H9 (cell line): ENCODE measurements around the gene CASQ1. TPM values are rescaled to one million over a fixed set of nuclear protein-coding genes. Genes with fewer than 3 reads are reported as not detected.

Experiments used
- DNase-seq: peaks from one replicate; pipeline ENCODE4 v3.0.0-alpha.2; 2017
- H2AFZ ChIP-seq: one replicate; pipeline ENCODE4 v1.6.1; 2013; ENCODE audit warnings: mild to moderate bottlenecking, low read length, control low read depth, moderate library complexity
- H2AK5ac ChIP-seq: 2 replicates; pipeline ENCODE4 v1.6.1; 2013; ENCODE audit warnings: low read length, control low read depth, mixed read lengths; ENCODE audit not compliant: insufficient read length
- H2BK120ac ChIP-seq: one replicate; pipeline ENCODE4 v1.6.1; 2013; ENCODE audit warnings: low read depth, mild to moderate bottlenecking, low read length, control low read depth, inconsistent platforms; ENCODE audit not compliant: poor library complexity, severe bottlenecking
- H2BK12ac ChIP-seq: 2 replicates; pipeline ENCODE4 v1.6.1; 2013; ENCODE audit warnings: low read length, control low read depth, mixed read lengths, low read depth; ENCODE audit not compliant: insufficient read length
- H2BK15ac ChIP-seq: 2 replicates; pipeline ENCODE4 v1.6.1; 2013; ENCODE audit warnings: low read depth, low read length, control low read depth
- H2BK20ac ChIP-seq: one replicate; pipeline ENCODE4 v1.6.1; 2013; ENCODE audit warnings: low read depth, mild to moderate bottlenecking, low read length, control low read depth, inconsistent platforms; ENCODE audit not compliant: poor library complexity, severe bottlenecking
- H2BK5ac ChIP-seq: 2 replicates; pipeline ENCODE4 v1.6.1; 2013; ENCODE audit warnings: low read length, control low read depth, mixed read lengths; ENCODE audit not compliant: insufficient read length
- H3K14ac ChIP-seq: 2 replicates; pipeline ENCODE4 v1.6.1; 2013; ENCODE audit warnings: low read length, control low read depth; ENCODE audit not compliant: insufficient read depth
- H3K18ac ChIP-seq: 2 replicates; pipeline ENCODE4 v1.6.1; 2013; ENCODE audit warnings: low read depth, mild to moderate bottlenecking, mixed read lengths, low read length, control low read depth; ENCODE audit not compliant: insufficient read length
- H3K23ac ChIP-seq: 2 replicates; pipeline ENCODE4 v1.6.1; 2013; ENCODE audit warnings: low read length, control low read depth, mixed read lengths, low read depth; ENCODE audit not compliant: insufficient read length
- H3K23me2 ChIP-seq: 2 replicates; pipeline ENCODE4 v1.6.1; 2013; ENCODE audit warnings: low read depth, mild to moderate bottlenecking, mixed read lengths, low read length, control low read depth; ENCODE audit not compliant: insufficient read length, poor library complexity, severe bottlenecking
- H3K27ac ChIP-seq: 2 replicates; pipeline ENCODE4 v1.5.1; 2013; ENCODE audit warnings: low read length, control low read depth, mixed read lengths, low read depth; ENCODE audit not compliant: insufficient read length
- H3K27me3 ChIP-seq: 2 replicates; pipeline ENCODE4 v1.6.1; 2013; ENCODE audit warnings: low read length, control low read depth, inconsistent platforms; ENCODE audit not compliant: insufficient read depth
- H3K4ac ChIP-seq: 2 replicates; pipeline ENCODE4 v1.6.1; 2013; ENCODE audit warnings: low read depth, mild to moderate bottlenecking, control low read depth, inconsistent platforms, low read length, moderate library complexity
- H3K4me1 ChIP-seq: 2 replicates; pipeline ENCODE4 v1.6.1; 2013; ENCODE audit warnings: low read length, control low read depth, inconsistent platforms; ENCODE audit not compliant: insufficient read depth
- H3K4me2 ChIP-seq: 2 replicates; pipeline ENCODE4 v1.6.1; 2013; ENCODE audit warnings: low read length, control low read depth, mixed read lengths; ENCODE audit not compliant: insufficient read length, insufficient read depth
- H3K56ac ChIP-seq: 2 replicates; pipeline ENCODE4 v1.6.1; 2013; ENCODE audit warnings: low read depth, mild to moderate bottlenecking, mixed read lengths, low read length, control low read depth; ENCODE audit not compliant: insufficient read length
- H3K79me1 ChIP-seq: 2 replicates; pipeline ENCODE4 v1.6.1; 2013; ENCODE audit warnings: low read depth, mild to moderate bottlenecking, moderate library complexity, low read length, control low read depth, inconsistent platforms; ENCODE audit not compliant: insufficient read depth, poor library complexity, severe bottlenecking
- H3K79me2 ChIP-seq: 2 replicates; pipeline ENCODE4 v1.6.1; 2013; ENCODE audit warnings: low read length, control low read depth, inconsistent platforms; ENCODE audit not compliant: insufficient read depth
- H3K9ac ChIP-seq: 2 replicates; pipeline ENCODE4 v1.6.1; 2013; ENCODE audit warnings: low read length, control low read depth, mixed read lengths; ENCODE audit not compliant: insufficient read length; ENCODE audit errors: extremely low read depth
- H3K9me3 ChIP-seq: one replicate; pipeline ENCODE4 v1.6.1; 2013; ENCODE audit warnings: low read depth, low read length, inconsistent platforms; ENCODE audit not compliant: control insufficient read depth
- H3T11ph ChIP-seq: one replicate; pipeline ENCODE4 v1.6.1; 2013; ENCODE audit warnings: mild to moderate bottlenecking, low read length, control low read depth, inconsistent platforms
- H4K20me1 ChIP-seq: one replicate; pipeline ENCODE4 v1.6.1; 2013; ENCODE audit not compliant: control insufficient read depth, insufficient read length, insufficient read depth
- H4K5ac ChIP-seq: 2 replicates; pipeline ENCODE4 v1.6.1; 2013; ENCODE audit warnings: low read depth, mild to moderate bottlenecking, mixed read lengths, low read length, control low read depth; ENCODE audit not compliant: insufficient read length
- H4K8ac ChIP-seq: replicated peaks from 2 replicates; pipeline ENCODE4 v1.6.1; 2013; ENCODE audit warnings: low read length, control low read depth, mixed read lengths, low read depth; ENCODE audit not compliant: insufficient read length
- H4K91ac ChIP-seq: 2 replicates; pipeline ENCODE4 v1.6.1; 2013; ENCODE audit warnings: low read depth, mild to moderate bottlenecking, moderate library complexity, mixed read lengths, low read length, control low read depth; ENCODE audit not compliant: insufficient read length
- H3K27ac Mint-ChIP-seq, 3 experiments: 2 replicates in 2 of 3; 3 replicates in 1 of 3; pipeline ENCODE4 v1.8.0; 2020 to 2021; ENCODE audit warnings: mixed read lengths in 3 of 3, mild to moderate bottlenecking in 1 of 3, moderate library complexity in 1 of 3
- H3K27me3 Mint-ChIP-seq: 2 replicates; pipeline ENCODE4 v1.8.0; 2021; ENCODE audit warnings: low read depth, mild to moderate bottlenecking, moderate library complexity, mixed read lengths
- H3K36me3 Mint-ChIP-seq, 3 experiments: 2 replicates in 2 of 3; 3 replicates in 1 of 3; pipeline ENCODE4 v1.8.0; 2020 to 2021; ENCODE audit warnings: low read depth in 3 of 3, mixed read lengths in 3 of 3; ENCODE audit not compliant: insufficient read depth in 1 of 3
- H3K4me1 Mint-ChIP-seq, 2 experiments: 2 replicates each; pipeline ENCODE4 v1.8.0; 2020; ENCODE audit warnings: mixed read lengths in 2 of 2
- H3K4me3 Mint-ChIP-seq, 2 experiments: 2 replicates in 1 of 2; 3 replicates in 1 of 2; pipeline ENCODE4 v1.8.0; 2020 to 2021; ENCODE audit warnings: mild to moderate bottlenecking in 2 of 2, mixed read lengths in 2 of 2, moderate library complexity in 1 of 2
- H3K9me3 Mint-ChIP-seq, 2 experiments: 2 replicates in 1 of 2; 3 replicates in 1 of 2; pipeline ENCODE4 v1.8.0; 2020; ENCODE audit warnings: mild to moderate bottlenecking in 2 of 2, mixed read lengths in 2 of 2, moderate library complexity in 1 of 2
- WGBS: extraction: QIAGEN DNeasy Blood & Tissue Kit; methylation state at CpG from one replicate; pipeline ENCODE4 v1.1.7; 2013; ENCODE audit warnings: missing lambda C conversion rate, low lambda C conversion rate, mixed read lengths; ENCODE audit not compliant: insufficient read length; ENCODE audit errors: extremely low coverage; 5-methylcytosine and 5-hydroxymethylcytosine counted together
- total RNA-seq: library from RNA; stranded (reverse); gene quantifications from 2 replicates; pipeline ENCODE4 v1.2.1, GENCODE V29; 2021
- TF ChIP-seq, protein P1 (sequence below): fragments of 200-600 bp; sonication (generic); conservative IDR thresholded peaks from 3 replicates; pipeline ENCODE4 v1.8.0; 2021; ENCODE audit warnings: antibody characterized with exemption, mild to moderate bottlenecking

Gene CASQ1
- total RNA-seq, 1 experiment from 2014 or later: 0.55 TPM

DNA sequence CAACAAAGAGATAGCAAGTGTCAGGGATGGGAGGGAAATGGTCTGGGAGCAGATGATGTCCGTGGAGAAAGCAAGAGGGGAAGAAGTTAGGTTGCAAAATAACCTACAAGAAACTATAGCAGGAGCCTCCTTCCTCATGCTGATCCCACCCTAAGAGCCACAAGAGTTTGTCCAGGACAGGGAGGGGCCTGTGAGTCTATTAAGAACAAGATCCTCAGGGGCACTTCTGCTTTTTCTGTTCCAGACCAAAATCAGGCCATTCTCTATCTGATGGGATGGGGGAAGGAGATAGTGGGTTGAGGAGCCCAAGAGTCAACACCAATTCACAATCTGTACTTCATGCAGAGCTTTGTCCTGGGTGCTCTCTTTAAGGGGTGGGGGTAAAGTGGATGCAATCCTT lies 46.7 kb upstream of the CASQ1 start:
- Histone ChIP-seq H3K4me1 (no peaks in the 10 kb centered on the region; the same call in 1 of the 2 replicates), H2AFZ (no peak overlapping the region), H3K23ac (no peak overlapping the region), H3K23me2 (no peaks in the 10 kb centered on the region), H3K79me2 (no peaks in the 10 kb centered on the region), H4K20me1 (no peaks in the 10 kb centered on the region), H3K4ac (no peak overlapping the region), H3T11ph (no peak overlapping the region), H2AK5ac (no peak overlapping the region), H3K27ac (no peak overlapping the region), H2BK12ac (no peak overlapping the region), H3K9ac (no peak overlapping the region), H4K91ac (no peak overlapping the region), H4K8ac (no peak overlapping the region), H3K79me1 (no peaks in the 10 kb centered on the region), H4K5ac (no peak overlapping the region), H3K27me3 (no peaks in the 10 kb centered on the region), H3K9me3 (no peaks in the 10 kb centered on the region), H2BK20ac (no peak overlapping the region), H2BK15ac (no peak overlapping the region), H2BK5ac (no peak overlapping the region), H3K56ac (no peak overlapping the region), H3K4me2 (no peak overlapping the region), H2BK120ac (no peak overlapping the region), H3K14ac (no peak overlapping the region), H3K18ac (no peak overlapping the region)
- H3K27me3 Mint-ChIP-seq: peaks cover 3% of the 10 kb centered on the region
- peaks cover 0 to 29% (median 27%) of the 10 kb centered on the region in 3 experiments; a peak in 5 of 7 replicates for H3K36me3 Mint-ChIP-seq
- H3K27ac Mint-ChIP-seq: peak overlapping the region in 1 of 3 experiments; percentile 68; a peak in 1 of 7 replicates
- WGBS: no CpG with 5 or more reads among the region's 1 CpG
- H3K4me3 Mint-ChIP-seq: no peak overlapping the region
- H3K9me3 Mint-ChIP-seq: no peaks in the 10 kb centered on the region
- peaks cover 3 to 13% of the 10 kb centered on the region in 2 experiments; a peak in 3 of 4 replicates for H3K4me1 Mint-ChIP-seq
- no peak for DNase-seq
- TF ChIP-seq, protein P1, sequence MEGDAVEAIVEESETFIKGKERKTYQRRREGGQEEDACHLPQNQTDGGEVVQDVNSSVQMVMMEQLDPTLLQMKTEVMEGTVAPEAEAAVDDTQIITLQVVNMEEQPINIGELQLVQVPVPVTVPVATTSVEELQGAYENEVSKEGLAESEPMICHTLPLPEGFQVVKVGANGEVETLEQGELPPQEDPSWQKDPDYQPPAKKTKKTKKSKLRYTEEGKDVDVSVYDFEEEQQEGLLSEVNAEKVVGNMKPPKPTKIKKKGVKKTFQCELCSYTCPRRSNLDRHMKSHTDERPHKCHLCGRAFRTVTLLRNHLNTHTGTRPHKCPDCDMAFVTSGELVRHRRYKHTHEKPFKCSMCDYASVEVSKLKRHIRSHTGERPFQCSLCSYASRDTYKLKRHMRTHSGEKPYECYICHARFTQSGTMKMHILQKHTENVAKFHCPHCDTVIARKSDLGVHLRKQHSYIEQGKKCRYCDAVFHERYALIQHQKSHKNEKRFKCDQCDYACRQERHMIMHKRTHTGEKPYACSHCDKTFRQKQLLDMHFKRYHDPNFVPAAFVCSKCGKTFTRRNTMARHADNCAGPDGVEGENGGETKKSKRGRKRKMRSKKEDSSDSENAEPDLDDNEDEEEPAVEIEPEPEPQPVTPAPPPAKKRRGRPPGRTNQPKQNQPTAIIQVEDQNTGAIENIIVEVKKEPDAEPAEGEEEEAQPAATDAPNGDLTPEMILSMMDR: no peak
